Measurements from ENCODE around the gene ATRIP.

DNA sequence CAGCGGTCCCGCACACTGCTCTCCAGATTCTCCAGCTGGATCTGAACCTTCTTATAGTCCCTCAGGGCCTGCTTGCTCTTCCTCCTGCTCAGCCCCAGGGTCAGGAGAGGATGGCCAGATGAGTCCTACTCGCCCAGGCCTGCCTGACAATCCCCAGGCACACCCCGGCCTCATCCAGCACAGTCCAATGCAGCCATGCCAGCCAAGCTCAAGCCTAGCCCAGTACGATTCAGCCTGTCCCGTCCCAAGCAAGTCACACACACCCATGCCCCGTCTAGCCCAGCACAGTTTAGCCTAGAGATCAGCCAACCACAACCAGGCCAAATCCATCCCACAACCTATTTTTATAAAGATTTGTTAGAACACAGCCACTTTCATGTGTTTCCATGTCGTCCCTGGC, 33.5 kb upstream of the ATRIP start:
- TF ChIP-seq, protein P1, sequence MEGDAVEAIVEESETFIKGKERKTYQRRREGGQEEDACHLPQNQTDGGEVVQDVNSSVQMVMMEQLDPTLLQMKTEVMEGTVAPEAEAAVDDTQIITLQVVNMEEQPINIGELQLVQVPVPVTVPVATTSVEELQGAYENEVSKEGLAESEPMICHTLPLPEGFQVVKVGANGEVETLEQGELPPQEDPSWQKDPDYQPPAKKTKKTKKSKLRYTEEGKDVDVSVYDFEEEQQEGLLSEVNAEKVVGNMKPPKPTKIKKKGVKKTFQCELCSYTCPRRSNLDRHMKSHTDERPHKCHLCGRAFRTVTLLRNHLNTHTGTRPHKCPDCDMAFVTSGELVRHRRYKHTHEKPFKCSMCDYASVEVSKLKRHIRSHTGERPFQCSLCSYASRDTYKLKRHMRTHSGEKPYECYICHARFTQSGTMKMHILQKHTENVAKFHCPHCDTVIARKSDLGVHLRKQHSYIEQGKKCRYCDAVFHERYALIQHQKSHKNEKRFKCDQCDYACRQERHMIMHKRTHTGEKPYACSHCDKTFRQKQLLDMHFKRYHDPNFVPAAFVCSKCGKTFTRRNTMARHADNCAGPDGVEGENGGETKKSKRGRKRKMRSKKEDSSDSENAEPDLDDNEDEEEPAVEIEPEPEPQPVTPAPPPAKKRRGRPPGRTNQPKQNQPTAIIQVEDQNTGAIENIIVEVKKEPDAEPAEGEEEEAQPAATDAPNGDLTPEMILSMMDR (IDR thresholded peaks at IDR 0.05): no peak
- TF ChIP-seq POLR2AphosphoS5 (IDR thresholded peaks at IDR 0.05; ENCODE audit: low read depth, low read length) (no peak), SMC3 (IDR thresholded peaks at IDR 0.05; ENCODE audit: low read depth, low read length) (no peak), NFIC (IDR thresholded peaks at IDR 0.05; ENCODE audit: borderline replicate concordance) (no peak), SIN3A (IDR thresholded peaks at IDR 0.05; ENCODE audit: borderline replicate concordance, low read depth, low read length) (no peak), EZH2phosphoT487 (IDR thresholded peaks at IDR 0.05; ENCODE audit: borderline replicate concordance, low read depth) (no peak)
